Measurements from ENCODE around the gene TSC2. TPM values are rescaled to one million over a fixed set of nuclear protein-coding genes. Genes with fewer than 3 reads are reported as not detected.
"Not testable (repeated sequence)": the region's sequence is repeated elsewhere in the genome, so short reads cannot be mapped to it uniquely, and the experiment has no call there.

Gene TSC2
- total RNA-seq, 4 donors from 2014 or later = 75.4 to 507 (median 111) TPM

DNA sequence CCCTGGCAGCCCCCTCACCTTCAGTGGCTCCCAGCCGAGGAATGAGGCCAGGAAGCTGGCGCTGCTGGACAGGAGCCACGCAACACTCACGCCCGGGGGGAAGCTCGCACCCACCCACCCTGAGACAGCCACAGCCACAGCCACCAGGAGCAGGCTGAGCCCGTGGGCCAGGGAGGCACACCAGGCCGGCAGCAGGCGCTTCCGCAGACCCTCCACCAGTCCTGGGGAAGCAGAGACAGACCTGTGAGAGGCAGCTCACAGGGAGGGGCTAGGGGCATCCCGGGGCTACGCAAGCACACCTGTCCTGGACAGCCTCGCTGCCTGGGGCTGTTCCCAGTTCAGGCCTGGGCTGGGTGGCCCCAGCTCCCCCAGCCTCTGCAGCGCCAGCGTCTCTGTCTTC, 46.0 kb downstream of the TSC2 start:
- H3K4me3 ChIP-seq = no peak overlapping the region
- no peaks in the 10 kb centered on the region for H3K9me3 ChIP-seq
- TF ChIP-seq, protein P1, sequence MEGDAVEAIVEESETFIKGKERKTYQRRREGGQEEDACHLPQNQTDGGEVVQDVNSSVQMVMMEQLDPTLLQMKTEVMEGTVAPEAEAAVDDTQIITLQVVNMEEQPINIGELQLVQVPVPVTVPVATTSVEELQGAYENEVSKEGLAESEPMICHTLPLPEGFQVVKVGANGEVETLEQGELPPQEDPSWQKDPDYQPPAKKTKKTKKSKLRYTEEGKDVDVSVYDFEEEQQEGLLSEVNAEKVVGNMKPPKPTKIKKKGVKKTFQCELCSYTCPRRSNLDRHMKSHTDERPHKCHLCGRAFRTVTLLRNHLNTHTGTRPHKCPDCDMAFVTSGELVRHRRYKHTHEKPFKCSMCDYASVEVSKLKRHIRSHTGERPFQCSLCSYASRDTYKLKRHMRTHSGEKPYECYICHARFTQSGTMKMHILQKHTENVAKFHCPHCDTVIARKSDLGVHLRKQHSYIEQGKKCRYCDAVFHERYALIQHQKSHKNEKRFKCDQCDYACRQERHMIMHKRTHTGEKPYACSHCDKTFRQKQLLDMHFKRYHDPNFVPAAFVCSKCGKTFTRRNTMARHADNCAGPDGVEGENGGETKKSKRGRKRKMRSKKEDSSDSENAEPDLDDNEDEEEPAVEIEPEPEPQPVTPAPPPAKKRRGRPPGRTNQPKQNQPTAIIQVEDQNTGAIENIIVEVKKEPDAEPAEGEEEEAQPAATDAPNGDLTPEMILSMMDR (IDR thresholded peaks at IDR 0.05) = no peak
- TF ChIP-seq POLR2A (IDR thresholded peaks at IDR 0.05) (no peak), EP300 (IDR thresholded peaks at IDR 0.05) (no peak)
- 85 to 100% methylated on average over 1 to 8 of the region's 15 CpGs for WGBS, 2 donors
- H3K27me3 ChIP-seq = no peaks in the 10 kb centered on the region
- peaks cover 2 to 95% (median 17%) of the 10 kb centered on the region in 3 donors for H3K36me3 ChIP-seq
- DNase-seq (ENCODE audit: low spot score in 2 of 2) = no peak
- H3K4me1 ChIP-seq = peaks cover 0 to 18% (median 3%) of the 10 kb centered on the region in 4 donors
- H3K27ac ChIP-seq = no peak overlapping the region

DNA sequence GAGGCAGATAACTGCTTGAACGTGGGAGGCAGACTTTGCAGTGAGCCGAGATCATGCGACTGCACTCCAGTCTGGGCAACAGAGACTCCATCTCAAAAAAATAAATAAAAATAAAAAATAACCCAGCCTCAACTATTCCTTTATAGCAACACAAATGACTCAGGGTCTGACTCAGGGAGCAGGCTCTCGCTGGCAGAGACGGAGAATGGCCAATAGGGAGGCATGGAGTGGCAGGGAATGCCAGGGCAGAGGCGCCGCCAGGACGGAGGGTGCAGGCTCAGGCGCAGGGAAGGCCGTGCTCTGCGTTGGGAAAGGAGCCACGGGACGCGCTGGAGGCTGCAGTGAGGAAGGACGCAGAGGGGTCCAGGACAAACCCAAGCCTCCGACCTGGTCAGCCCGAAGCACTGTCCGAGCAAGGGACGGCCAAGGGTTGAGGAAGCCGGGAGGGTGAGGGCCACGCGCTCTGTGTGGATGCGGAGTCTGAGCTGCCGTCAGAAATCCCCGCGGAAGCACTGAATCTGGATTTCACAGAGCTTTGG, 47.6 kb downstream of the TSC2 start:
- 94 to 95% methylated on average over 26 of the region's 26 CpGs for WGBS, 2 donors
- TF ChIP-seq, protein P1 (IDR thresholded peaks at IDR 0.05) = no peak
- TF ChIP-seq POLR2A (IDR thresholded peaks at IDR 0.05) (no peak), EP300 (IDR thresholded peaks at IDR 0.05) (no peak)
- no peaks in the 10 kb centered on the region for H3K9me3 ChIP-seq

DNA sequence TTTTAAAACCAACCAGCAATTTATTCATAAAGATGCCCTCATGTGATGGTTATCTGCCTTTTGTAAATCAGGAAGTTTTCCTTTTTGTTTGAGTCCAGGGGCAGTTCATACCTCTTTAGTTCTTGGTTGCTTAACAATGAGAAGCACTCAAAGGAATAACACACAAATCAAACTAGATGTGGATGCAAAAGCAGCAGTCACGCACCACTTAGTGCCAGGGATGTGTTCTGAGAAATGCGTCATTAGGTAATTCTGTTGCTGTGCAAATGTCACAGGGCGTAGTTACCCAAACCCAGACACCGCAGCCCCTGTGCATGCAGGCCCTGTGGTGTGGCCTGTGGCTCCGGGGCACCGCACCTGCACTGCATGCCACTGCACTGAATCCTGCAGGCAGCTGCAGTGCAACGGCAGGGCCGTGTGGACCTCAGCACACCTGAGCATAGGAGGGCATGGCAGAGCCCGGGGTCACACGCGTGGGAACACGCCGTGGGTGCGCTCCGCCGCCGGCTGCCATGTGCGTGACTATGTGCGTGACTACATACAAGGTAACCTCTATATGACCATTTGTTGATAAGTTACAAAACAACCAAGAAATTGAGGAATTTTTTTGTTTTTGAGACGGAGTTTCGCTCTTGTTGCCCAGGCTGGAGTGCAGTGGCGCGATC, 48.3 kb downstream of the TSC2 start:
- Histone ChIP-seq H3K27ac (no peak overlapping the region), H3K4me3 (no peak overlapping the region), H3K4me1 (peaks cover 0 to 18% (median 3%) of the 10 kb centered on the region in 4 donors), H3K9me3 (no peaks in the 10 kb centered on the region), H3K36me3 (peaks cover 0 to 95% (median 13%) of the 10 kb centered on the region in 3 donors), H3K27me3 (no peaks in the 10 kb centered on the region)
- no peak for TF ChIP-seq EP300 (IDR thresholded peaks at IDR 0.05)
- TF ChIP-seq, protein P1 (IDR thresholded peaks at IDR 0.05) = no peak
- TF ChIP-seq POLR2A (IDR thresholded peaks at IDR 0.05) = no peak
- WGBS, 2 donors = 95 to 96% methylated on average over 20 to 23 of the region's 23 CpGs
- no peak for DNase-seq (ENCODE audit: low spot score in 2 of 2)

More for the DNA sequence above, 47.6 kb downstream of the TSC2 start:
- H3K36me3 ChIP-seq = peaks cover 0 to 95% (median 13%) of the 10 kb centered on the region in 3 donors
- no peak overlapping the region for H3K27ac ChIP-seq
- DNase-seq (ENCODE audit: low spot score in 2 of 2) = no peak
- no peak overlapping the region for H3K4me3 ChIP-seq
- H3K4me1 ChIP-seq = peaks cover 0 to 18% (median 3%) of the 10 kb centered on the region in 4 donors
- H3K27me3 ChIP-seq = no peaks in the 10 kb centered on the region

DNA sequence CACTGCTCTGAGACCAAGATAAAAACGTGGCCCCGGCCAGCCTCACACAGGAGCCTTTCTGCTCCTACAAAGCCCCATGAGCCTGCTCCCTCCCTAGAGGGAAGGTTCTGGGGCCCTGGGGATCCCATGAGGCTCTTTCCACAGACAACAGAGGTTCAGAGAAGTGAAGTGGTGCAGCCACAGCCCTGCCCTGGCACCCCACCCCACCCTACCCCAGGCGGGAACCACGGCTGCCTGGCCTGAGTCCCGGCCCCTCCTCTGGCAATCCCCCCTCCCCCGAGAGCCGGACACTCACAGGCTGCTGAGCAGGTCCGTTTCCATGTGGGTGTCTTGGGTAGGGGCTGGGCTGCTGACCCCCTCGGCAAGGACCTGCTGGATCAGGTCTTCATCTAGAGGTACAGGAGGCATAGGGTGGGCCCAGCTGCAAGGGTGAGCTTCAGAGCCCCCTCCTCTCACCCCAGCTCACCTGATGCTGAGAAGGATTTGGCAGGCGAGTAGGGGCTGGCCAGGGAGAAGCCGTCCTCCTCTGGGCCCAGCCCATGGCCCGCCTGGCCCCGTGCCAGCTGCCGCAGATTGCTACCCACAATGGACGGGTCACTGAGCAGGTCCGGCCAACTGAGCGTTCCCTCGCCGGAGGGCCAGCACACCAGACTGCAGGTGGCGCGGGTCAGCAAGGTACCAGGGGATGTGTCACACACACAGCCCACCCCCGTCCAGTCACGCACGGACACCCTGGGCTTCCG, 49.2 kb downstream of the TSC2 start:
- Histone ChIP-seq H3K9me3 (no peaks in the 10 kb centered on the region), H3K27ac (no peak overlapping the region), H3K27me3 (no peaks in the 10 kb centered on the region), H3K4me1 (peaks cover 0 to 11% (median 3%) of the 10 kb centered on the region in 4 donors), H3K4me3 (no peak overlapping the region), H3K36me3 (peaks cover 0 to 95% (median 13%) of the 10 kb centered on the region in 3 donors)
- TF ChIP-seq, protein P1 (IDR thresholded peaks at IDR 0.05) = no peak
- no peak for TF ChIP-seq POLR2A (IDR thresholded peaks at IDR 0.05)
- no peak for TF ChIP-seq EP300 (IDR thresholded peaks at IDR 0.05)
- DNase-seq (ENCODE audit: low spot score in 2 of 2) = no peak
- WGBS, 2 donors = 70% methylated on average over 15 to 16 of the region's 25 CpGs

DNA sequence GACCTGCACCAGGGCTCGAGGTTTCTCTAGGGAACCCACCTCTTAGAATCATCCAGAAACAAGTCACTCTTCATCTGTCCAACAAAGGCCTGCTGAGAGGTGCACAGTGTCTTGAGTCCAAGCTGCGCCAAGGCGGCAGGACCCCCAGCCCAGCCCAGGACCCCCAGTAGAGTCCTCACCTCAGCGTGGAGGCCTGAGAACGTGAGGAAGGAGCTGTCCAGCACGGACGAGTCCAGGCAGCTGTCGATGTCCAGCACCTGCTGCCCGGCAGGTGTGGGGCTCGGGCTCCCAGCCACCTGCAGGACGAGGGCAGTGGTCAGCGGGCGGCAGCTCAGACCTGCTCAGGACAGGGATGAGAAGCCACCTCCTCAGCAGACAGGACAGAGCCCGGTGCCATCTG, 49.9 kb downstream of the TSC2 start:
- H3K27me3 ChIP-seq; DNase-seq (ENCODE audit: low spot score in 2 of 2); H3K9me3 ChIP-seq; H3K4me3 ChIP-seq; H3K4me1 ChIP-seq; H3K27ac ChIP-seq: not testable (repeated sequence)
- 86 to 89% methylated on average over 9 to 12 of the region's 14 CpGs for WGBS, 2 donors
- H3K36me3 ChIP-seq = peaks cover 0 to 95% (median 13%) of the 10 kb centered on the region in 3 donors

DNA sequence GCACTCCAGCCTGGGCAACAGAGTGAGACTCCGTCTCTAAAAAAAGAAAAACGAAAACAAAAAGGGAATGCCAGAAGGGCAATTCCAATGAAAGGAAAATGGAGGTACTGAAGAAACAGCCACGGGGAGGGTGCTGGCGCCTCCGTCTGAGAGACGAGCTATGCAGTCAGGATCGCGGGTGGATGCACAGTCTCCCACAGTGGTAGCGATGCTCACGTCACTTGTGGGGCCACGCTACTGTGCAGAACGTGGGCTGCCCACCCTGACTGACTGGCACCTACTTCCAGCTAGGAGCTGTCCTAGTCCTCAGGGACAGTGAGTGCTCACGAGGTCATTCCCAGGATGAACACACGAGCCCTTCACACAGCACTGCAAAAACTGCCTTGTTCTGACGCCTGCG, 53.8 kb downstream of the TSC2 start:
- WGBS, 2 donors = 90 to 92% methylated on average over 11 to 12 of the region's 16 CpGs
- not testable (repeated sequence) for H3K27me3 ChIP-seq; H3K4me1 ChIP-seq; H3K9me3 ChIP-seq; DNase-seq (ENCODE audit: low spot score in 2 of 2); H3K27ac ChIP-seq; H3K4me3 ChIP-seq
- H3K36me3 ChIP-seq = peaks cover 3 to 90% (median 4%) of the 10 kb centered on the region in 3 donors
